GM12891 (cell line): Measurements from ENCODE around the gene CADPS.

Experiments used
- PAX5 ChIP-seq: IDR thresholded peaks from 2 replicates; pipeline ENCODE4 v1.6.1; 2011; ENCODE audit warnings: low read length, moderate library complexity, mild to moderate bottlenecking; ENCODE audit not compliant: insufficient read depth, severe bottlenecking
- POLR2A ChIP-seq: IDR thresholded peaks from 2 replicates; pipeline ENCODE4 v1.6.1; 2011; ENCODE audit warnings: low read depth, low read length, control low read depth
- POLR2AphosphoS5 ChIP-seq: IDR thresholded peaks from 2 replicates; pipeline ENCODE4 v1.6.1; 2011; ENCODE audit warnings: low read depth, low read length, control low read depth
- POU2F2 ChIP-seq: IDR thresholded peaks from 2 replicates; pipeline ENCODE4 v1.6.1; 2011; ENCODE audit warnings: low read depth, mild to moderate bottlenecking, control low read depth, low read length, moderate library complexity
- SPI1 ChIP-seq: IDR thresholded peaks from 2 replicates; pipeline ENCODE4 v1.6.1; 2011; ENCODE audit warnings: low read depth, low read length, control low read depth
- TAF1 ChIP-seq: IDR thresholded peaks from 2 replicates; pipeline ENCODE4 v1.6.1; 2011; ENCODE audit warnings: low read depth, low read length, control low read depth

- TF ChIP-seq POLR2AphosphoS5 (no peak), POLR2A (no peak), SPI1 (no peak), TAF1 (no peak), PAX5 (no peak), POU2F2 (no peak)
These were observed 113.5 kb downstream of the CADPS start for GRCh38 chr3:62761711-62762110.
